Uterus (tissue), 4 donors: ENCODE data around the gene EFNA3. TPM values are rescaled to one million over a fixed set of nuclear protein-coding genes. Genes with fewer than 3 reads are reported as not detected.
A peak's percentile ranks its signal among the peaks of the same experiment; 100 is the strongest.

Source experiments
- DNase-seq, 2 donors: peaks; one replicate each; pipeline ENCODE4 v3.0.0-alpha.2; 2019 to 2020
- H3K27ac ChIP-seq, 2 donors: fragments of 200-600 bp; sonication (generic); 1 replicate in 1 of 2; 2 replicates in 1 of 2; pipeline ENCODE4 v1.5.1; 2016 to 2018
- H3K27me3 ChIP-seq, 2 donors: fragments of 200-600 bp; sonication (generic); one replicate each; pipeline ENCODE4 v1.5.1; 2018 to 2019; ENCODE audit warnings: control low read depth in 1 of 2
- H3K36me3 ChIP-seq, 2 donors: fragments of 200-600 bp; sonication (generic); one replicate each; pipeline ENCODE4 v1.5.1; 2019; ENCODE audit warnings: control low read depth in 1 of 2
- H3K4me1 ChIP-seq, 2 donors: fragments of 200-600 bp; sonication (generic); one replicate each; pipeline ENCODE4 v1.5.1; 2018 to 2019; ENCODE audit warnings: control low read depth in 1 of 2
- H3K4me3 ChIP-seq, 2 donors: fragments of 200-600 bp; sonication (generic); 1 replicate in 1 of 2; 2 replicates in 1 of 2; pipeline ENCODE4 v1.5.1; 2018 to 2019; ENCODE audit warnings: mild to moderate bottlenecking in 1 of 2
- H3K9me3 ChIP-seq, 2 donors: fragments of 200-600 bp; sonication (generic); one replicate each; pipeline ENCODE4 v1.5.1; 2019; ENCODE audit warnings: control low read depth in 1 of 2
- CTCF ChIP-seq, 4 experiments: fragments of 200-600 bp in 2 of 4; fragments of 450-650 bp in 2 of 4; sonication (generic) in 2 of 4; IDR thresholded peaks; one replicate each; pipeline ENCODE4 v1.5.1; 2016 to 2019; ENCODE audit warnings: antibody characterized with exemption in 4 of 4, mild to moderate bottlenecking in 2 of 4, moderate library complexity in 1 of 4
- POLR2A ChIP-seq, 2 donors: fragments of 450-650 bp; IDR thresholded peaks; one replicate each; pipeline ENCODE4 v1.6.1; 2016; ENCODE audit warnings: antibody characterized with exemption in 2 of 2, mild to moderate bottlenecking in 1 of 2, moderate library complexity in 1 of 2
- intact Hi-C: fragments of 100-400 bp; cut with DNase I; formaldehyde crosslinking; loops from one replicate; pipeline ENCODE4 v1.15.1; 2023; ENCODE audit warnings: low total_unique reads
- total RNA-seq, 4 donors: library from RNA; depleted of rRNA in 3 of 4; stranded (reverse); fragments of >200 nt in 3 of 4; gene quantifications; one replicate each; pipeline versions ENCODE4 v1.1.0 to v1.2.4, GENCODE V29; 2014 to 2023
- donor health status: DM: yes; HTN: yes; CAD: no.

EFNA3 gene
- total RNA-seq, 4 donors from 2014 or later: 3.2 to 7.6 (median 3.3) TPM; not detected in 1

GRCh38 chr1:155123801-155124200 lies 45.2 kb downstream of the EFNA3 start:
- TF ChIP-seq POLR2A (IDR thresholded peaks at IDR 0.05): no peak
- TF ChIP-seq CTCF (IDR thresholded peaks at IDR 0.05): no peak
- DNase-seq: no peak
- H3K9me3 ChIP-seq: no peaks in the 10 kb centered on the region
- H3K4me3 ChIP-seq: no peak overlapping the region
- no peaks in the 10 kb centered on the region for H3K36me3 ChIP-seq
- H3K27me3 ChIP-seq: no peaks in the 10 kb centered on the region
- H3K27ac ChIP-seq: peak overlapping the region in 1 of 2 donors; percentile 14
- intact Hi-C loops: no loop called here
- peaks cover 0 to 16% of the 10 kb centered on the region in 2 donors for H3K4me1 ChIP-seq

GRCh38 chr1:155124503-155125463 lies 46.1 kb downstream of the EFNA3 start:
- peaks cover 0 to 20% of the 10 kb centered on the region in 2 donors for H3K4me1 ChIP-seq
- DNase-seq: no peak
- TF ChIP-seq POLR2A (IDR thresholded peaks at IDR 0.05): no peak
- TF ChIP-seq CTCF (IDR thresholded peaks at IDR 0.05): no peak
- peak overlapping the region in 1 of 2 donors; percentile 14 for H3K27ac ChIP-seq
- H3K27me3 ChIP-seq: no peaks in the 10 kb centered on the region
- no peaks in the 10 kb centered on the region for H3K9me3 ChIP-seq
- intact Hi-C loops: no loop called here
- no peak overlapping the region for H3K4me3 ChIP-seq
- no peaks in the 10 kb centered on the region for H3K36me3 ChIP-seq

GRCh38 chr1:155125511-155125945 lies 46.9 kb downstream of the EFNA3 start:
- TF ChIP-seq CTCF (IDR thresholded peaks at IDR 0.05) (no peak), POLR2A (IDR thresholded peaks at IDR 0.05) (no peak)
- H3K4me1 ChIP-seq: peaks cover 0 to 23% of the 10 kb centered on the region in 2 donors
- H3K4me3 ChIP-seq: no peak overlapping the region
- peak overlapping the region; percentile 52 to 74 for H3K27ac ChIP-seq
- H3K27me3 ChIP-seq: no peaks in the 10 kb centered on the region
- no peaks in the 10 kb centered on the region for H3K36me3 ChIP-seq
- DNase-seq: no peak
- no peaks in the 10 kb centered on the region for H3K9me3 ChIP-seq
- intact Hi-C loops: no loop called here

- Histone ChIP-seq H3K27me3 (no peaks in the 10 kb centered on the region), H3K27ac (peak overlapping the region; percentile 52 to 74), H3K9me3 (no peaks in the 10 kb centered on the region), H3K4me1 (peaks cover 0 to 23% of the 10 kb centered on the region in 2 donors), H3K4me3 (peak overlapping the region; percentile 62), H3K36me3 (no peaks in the 10 kb centered on the region)
- no peak for TF ChIP-seq POLR2A (IDR thresholded peaks at IDR 0.05)
- TF ChIP-seq CTCF (IDR thresholded peaks at IDR 0.05): no peak
- DNase-seq: peak; percentile 65 to 75
- intact Hi-C loops: no loop called here
These were observed 47.4 kb downstream of the EFNA3 start for GRCh38 chr1:155125946-155126555.
